HG03457 (cell line): ENCODE data around the gene AFG3L2.

Experiments
- ATAC-seq: cut with Tn5 transposase; IDR thresholded peaks from one replicate; pipeline ENCODE4 v1.9.1; 2021; ENCODE audit warnings: moderate number of reproducible peaks; ENCODE audit not compliant: unreplicated experiment

AFG3L2 gene

DNA sequence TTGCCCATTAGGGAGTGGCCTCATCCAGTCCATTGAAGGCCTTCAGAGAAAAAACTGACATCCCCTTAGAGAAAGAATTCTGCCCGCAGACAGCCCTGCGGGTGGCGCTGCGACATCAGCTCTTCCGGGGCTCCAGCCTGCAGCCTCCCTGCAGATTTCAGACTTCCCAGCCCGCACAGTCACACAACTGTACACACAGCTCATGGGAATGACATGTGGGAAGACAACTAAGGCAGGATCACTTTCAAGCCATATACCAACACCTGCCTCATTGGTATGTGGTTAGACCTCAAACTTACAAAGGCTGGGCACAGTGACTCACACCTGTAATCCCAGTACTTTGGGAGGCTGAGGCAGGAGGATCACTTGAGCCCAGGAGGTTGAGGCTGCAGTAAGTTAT, 93.8 kb downstream of the AFG3L2 start:
- no peak for ATAC-seq

DNA sequence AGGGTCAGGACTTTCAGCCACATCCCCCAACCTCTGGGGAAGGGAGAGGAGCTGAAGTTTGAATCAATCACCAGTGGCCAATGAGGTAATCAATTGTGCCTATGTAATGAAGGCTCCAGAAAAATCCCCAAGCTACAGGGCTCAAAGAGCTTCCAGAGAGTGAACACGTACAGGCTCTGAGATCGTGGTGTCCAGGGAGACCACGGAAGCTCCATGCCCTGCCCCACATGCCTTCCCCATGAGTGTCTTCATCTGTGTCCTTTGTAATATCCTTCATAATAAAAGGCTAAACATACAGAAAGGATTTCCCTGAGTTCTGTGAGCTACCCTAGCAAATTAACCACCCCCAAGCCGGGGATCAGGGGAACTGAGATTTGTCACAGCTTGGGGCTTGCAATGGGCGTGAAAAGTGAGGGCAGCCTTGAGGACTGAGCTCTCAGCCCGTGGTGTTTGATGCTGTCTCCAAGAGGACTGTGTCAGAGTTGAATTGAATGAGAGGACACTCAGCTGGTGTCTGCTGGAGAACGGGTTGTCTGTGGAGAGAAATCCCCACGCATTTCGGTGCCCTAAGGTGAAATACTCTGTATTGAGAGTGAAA, 94.5 kb downstream of the AFG3L2 start:
- no peak for ATAC-seq

DNA sequence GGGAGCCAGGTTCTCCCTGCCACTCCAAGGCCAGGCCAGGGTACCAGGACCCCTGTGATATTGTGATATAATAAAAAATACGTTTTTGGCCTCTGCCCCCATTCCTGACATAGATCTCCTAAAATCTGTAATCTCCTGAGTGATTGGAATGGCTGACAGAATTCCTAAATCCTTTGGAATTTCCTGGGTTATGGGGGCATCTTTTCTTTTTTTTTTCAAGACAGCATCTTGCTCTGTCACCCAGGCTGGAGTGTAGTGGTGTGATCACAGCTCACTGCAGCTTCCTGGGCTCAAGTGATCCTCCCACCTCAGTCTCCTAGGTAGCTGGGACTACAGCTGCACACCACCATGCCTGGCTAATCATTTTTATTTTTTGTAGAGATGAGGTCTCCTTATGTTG, 95.2 kb downstream of the AFG3L2 start:
- no peak for ATAC-seq

DNA sequence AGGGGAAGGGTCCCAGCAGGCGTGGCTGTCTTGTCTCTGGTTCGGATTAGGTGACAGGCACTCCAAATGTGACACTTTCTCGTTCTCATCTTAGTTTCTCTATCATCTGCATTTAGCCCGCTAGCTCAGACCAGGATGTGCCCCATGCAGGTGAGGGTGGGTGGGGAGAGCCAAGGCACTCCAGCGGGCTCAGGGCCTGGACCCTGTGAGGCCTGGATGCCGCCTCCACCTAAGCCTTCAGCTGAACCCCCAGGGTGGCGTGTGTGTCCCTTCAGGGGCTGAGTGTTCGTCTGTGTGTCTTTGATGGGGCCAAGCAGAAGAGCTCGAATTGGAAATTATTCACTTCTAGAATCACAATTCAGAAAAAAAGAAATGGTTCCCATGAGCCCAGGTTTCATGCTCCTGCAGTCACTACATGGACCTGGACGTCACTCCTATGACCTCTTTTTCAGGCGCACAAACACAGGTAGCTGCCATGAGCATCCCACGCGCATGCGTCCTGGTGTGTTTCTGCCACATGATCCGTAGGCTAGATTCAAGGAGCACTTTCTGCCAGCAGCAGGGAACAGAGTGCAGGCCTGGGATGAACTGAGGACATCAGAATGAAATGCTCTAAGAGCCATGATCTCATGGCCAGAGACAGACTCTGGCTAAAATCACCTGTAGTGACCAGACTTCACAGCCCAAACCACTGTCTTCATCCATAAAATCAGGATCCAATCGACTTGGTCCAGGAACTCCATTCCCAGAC, 97.1 kb downstream of the AFG3L2 start:
- no peak for ATAC-seq
